ENCODE results near the gene KRT14. TPM values are rescaled to one million over a fixed set of nuclear protein-coding genes. Genes with fewer than 3 reads are reported as not detected.

KRT14 gene
- total and polyA plus RNA-seq, 11 donors, result 0.23 to 0.38 TPM; not detected in 9

- no peak for TF ChIP-seq POLR2A (IDR thresholded peaks at IDR 0.05)
- TF ChIP-seq, protein P1, sequence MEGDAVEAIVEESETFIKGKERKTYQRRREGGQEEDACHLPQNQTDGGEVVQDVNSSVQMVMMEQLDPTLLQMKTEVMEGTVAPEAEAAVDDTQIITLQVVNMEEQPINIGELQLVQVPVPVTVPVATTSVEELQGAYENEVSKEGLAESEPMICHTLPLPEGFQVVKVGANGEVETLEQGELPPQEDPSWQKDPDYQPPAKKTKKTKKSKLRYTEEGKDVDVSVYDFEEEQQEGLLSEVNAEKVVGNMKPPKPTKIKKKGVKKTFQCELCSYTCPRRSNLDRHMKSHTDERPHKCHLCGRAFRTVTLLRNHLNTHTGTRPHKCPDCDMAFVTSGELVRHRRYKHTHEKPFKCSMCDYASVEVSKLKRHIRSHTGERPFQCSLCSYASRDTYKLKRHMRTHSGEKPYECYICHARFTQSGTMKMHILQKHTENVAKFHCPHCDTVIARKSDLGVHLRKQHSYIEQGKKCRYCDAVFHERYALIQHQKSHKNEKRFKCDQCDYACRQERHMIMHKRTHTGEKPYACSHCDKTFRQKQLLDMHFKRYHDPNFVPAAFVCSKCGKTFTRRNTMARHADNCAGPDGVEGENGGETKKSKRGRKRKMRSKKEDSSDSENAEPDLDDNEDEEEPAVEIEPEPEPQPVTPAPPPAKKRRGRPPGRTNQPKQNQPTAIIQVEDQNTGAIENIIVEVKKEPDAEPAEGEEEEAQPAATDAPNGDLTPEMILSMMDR (IDR thresholded peaks at IDR 0.05), result no peak
- WGBS, 4 donors, result 79 to 92% (median 91%) methylated on average over 4 of the region's 4 CpGs
- no peaks in the 10 kb centered on the region for H3K9me3 ChIP-seq
- H3K27ac ChIP-seq, result no peak overlapping the region
- no peak for ATAC-seq
- H3K27me3 ChIP-seq, result peaks cover 0 to 30% (median 4%) of the 10 kb centered on the region in 9 donors
- intact Hi-C loops (cut with DNase I), result loop anchor here in 4 of 10 donors (2.0 to 10.0 kb wide), 4 partner anchors 61 to 67 kb away; no protein-coding TSS in a partner anchor
- no peaks in the 10 kb centered on the region for H3K4me1 ChIP-seq
- no peak overlapping the region for H3K4me3 ChIP-seq
- no peaks in the 10 kb centered on the region for H3K36me3 ChIP-seq
- no peak for DNase-seq
Measured at GRCh38 chr17:41581366-41582060, 5.2 kb downstream of the KRT14 start.

DNA sequence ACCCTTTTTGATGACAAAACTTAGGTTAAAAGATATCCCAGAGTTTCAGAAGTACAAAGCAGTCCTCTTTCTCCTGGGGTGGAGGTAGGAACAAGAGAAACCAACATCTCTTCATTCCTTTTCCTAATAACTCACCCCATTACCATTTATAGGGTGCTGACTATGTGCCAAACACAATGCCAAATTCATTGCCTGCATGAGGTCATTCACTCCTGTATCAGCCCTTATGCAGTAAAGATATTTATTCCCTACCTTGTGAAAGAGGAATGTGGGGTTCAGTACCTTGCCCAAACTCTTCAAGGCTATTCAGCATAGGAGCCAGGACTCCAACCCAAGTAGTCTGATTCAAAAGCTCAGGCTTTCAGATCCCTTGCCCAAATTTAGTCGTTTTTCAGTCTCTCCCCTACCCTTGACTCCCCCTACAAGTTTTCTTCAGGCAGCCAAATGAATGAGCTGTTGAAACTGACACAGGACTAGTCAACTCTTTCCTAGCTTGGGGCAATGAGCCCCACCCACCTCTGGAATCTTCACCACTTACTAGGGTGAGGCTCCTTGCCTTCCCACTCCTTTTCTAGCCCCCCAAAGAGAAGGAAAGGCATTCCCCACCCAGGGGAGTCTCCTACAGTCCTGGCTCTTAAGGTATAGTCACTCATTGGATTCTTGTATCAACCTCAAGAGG is 5.9 kb downstream of the KRT14 start:
- Histone ChIP-seq H3K4me3 (no peak overlapping the region), H3K27me3 (peaks cover 0 to 37% (median 5%) of the 10 kb centered on the region in 9 donors), H3K36me3 (no peaks in the 10 kb centered on the region), H3K4me1 (no peaks in the 10 kb centered on the region), H3K27ac (no peak overlapping the region), H3K9me3 (no peaks in the 10 kb centered on the region)
- WGBS, 4 donors, result 39 to 57% (median 45%) methylated on average over 1 of the region's 1 CpG
- DNase-seq (no peak), ATAC-seq (no peak)
- TF ChIP-seq, protein P1 (IDR thresholded peaks at IDR 0.05), result no peak
- TF ChIP-seq POLR2A (IDR thresholded peaks at IDR 0.05), result no peak
- intact Hi-C loops (cut with DNase I), result loop anchor here in 3 of 10 donors (2.0 to 10.0 kb wide), 3 partner anchors 64 to 68 kb away; no protein-coding TSS in a partner anchor

DNA sequence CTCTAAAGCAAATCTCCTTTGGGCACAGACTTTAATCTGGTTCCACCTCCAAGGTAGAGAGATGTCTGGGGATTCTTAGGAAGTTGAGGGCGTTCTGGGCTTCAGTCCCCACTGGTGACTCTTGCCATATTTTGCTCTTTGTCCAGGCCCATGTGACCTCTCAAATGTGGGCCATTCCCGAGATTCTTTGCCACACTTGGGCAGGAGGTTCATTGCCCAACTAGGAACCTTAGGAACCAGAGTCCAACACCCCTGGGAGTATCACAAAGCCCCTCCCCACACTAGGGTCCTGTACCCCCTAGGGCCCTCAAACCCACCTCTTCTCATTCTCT is 6.5 kb downstream of the KRT14 start:
- intact Hi-C loops (cut with DNase I), result loop anchor here in 3 of 10 donors (2.0 to 10.0 kb wide), 3 partner anchors 65 to 69 kb away; no protein-coding TSS in a partner anchor
- no peak overlapping the region for H3K4me3 ChIP-seq
- no peak for DNase-seq
- ATAC-seq, result no peak
- H3K36me3 ChIP-seq, result no peaks in the 10 kb centered on the region
- no peak for TF ChIP-seq POLR2A (IDR thresholded peaks at IDR 0.05)
- TF ChIP-seq, protein P1 (IDR thresholded peaks at IDR 0.05), result no peak
- no peaks in the 10 kb centered on the region for H3K9me3 ChIP-seq
- peaks cover 0 to 42% (median 5%) of the 10 kb centered on the region in 9 donors for H3K27me3 ChIP-seq
- H3K27ac ChIP-seq, result no peak overlapping the region
- H3K4me1 ChIP-seq, result no peaks in the 10 kb centered on the region
- WGBS, 4 donors, result 73 to 94% (median 81%) methylated on average over 2 of the region's 2 CpGs

Measured in heart left ventricle (tissue), 16 donors.